AG09309 (cell line): ENCODE data around the gene DDX23.
"Not testable (repeated sequence)": the region's sequence is repeated elsewhere in the genome, so short reads cannot be mapped to it uniquely, and the experiment has no call there.

Experiments
- DNase-seq: peaks from one replicate; pipeline ENCODE4 v3.0.0-alpha.2; 2010; ENCODE audit warnings: low read depth
- H3K4me3 ChIP-seq: 2 replicates; pipeline ENCODE4 v1.5.1; 2011; ENCODE audit warnings: mild to moderate bottlenecking, low read depth, low read length, moderate library complexity; ENCODE audit not compliant: control insufficient read depth
- TF ChIP-seq, protein P1 (sequence below): IDR thresholded peaks from 2 replicates; pipeline ENCODE4 v1.5.1; 2011; ENCODE audit warnings: mild to moderate bottlenecking, low read depth, low read length, inconsistent platforms; ENCODE audit not compliant: insufficient read depth, control insufficient read depth; ENCODE audit errors: missing control alignments

The DDX23 gene

DNA sequence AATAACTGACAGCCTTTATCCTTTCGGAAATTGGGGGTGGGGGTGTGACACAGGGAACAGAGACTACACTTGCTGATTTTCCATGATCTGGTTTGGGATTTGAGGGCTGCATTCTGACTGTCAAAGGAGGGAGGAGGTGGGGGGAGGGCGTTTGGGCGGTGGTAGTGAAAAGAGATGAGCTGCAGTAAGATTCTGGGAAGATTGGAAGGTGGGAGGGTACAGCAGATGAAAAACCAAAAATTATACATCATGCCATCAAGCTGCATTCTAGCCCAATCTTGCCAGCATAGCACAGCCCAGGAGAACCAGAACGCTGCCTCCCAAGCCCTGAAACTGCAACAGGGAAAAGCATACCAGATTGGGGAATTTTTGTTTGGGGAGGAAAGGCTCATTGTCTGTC is 11.3 kb upstream of the DDX23 start:
- no peak overlapping the region for H3K4me3 ChIP-seq
- no peak for DNase-seq
- TF ChIP-seq, protein P1, sequence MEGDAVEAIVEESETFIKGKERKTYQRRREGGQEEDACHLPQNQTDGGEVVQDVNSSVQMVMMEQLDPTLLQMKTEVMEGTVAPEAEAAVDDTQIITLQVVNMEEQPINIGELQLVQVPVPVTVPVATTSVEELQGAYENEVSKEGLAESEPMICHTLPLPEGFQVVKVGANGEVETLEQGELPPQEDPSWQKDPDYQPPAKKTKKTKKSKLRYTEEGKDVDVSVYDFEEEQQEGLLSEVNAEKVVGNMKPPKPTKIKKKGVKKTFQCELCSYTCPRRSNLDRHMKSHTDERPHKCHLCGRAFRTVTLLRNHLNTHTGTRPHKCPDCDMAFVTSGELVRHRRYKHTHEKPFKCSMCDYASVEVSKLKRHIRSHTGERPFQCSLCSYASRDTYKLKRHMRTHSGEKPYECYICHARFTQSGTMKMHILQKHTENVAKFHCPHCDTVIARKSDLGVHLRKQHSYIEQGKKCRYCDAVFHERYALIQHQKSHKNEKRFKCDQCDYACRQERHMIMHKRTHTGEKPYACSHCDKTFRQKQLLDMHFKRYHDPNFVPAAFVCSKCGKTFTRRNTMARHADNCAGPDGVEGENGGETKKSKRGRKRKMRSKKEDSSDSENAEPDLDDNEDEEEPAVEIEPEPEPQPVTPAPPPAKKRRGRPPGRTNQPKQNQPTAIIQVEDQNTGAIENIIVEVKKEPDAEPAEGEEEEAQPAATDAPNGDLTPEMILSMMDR: no peak

DNA sequence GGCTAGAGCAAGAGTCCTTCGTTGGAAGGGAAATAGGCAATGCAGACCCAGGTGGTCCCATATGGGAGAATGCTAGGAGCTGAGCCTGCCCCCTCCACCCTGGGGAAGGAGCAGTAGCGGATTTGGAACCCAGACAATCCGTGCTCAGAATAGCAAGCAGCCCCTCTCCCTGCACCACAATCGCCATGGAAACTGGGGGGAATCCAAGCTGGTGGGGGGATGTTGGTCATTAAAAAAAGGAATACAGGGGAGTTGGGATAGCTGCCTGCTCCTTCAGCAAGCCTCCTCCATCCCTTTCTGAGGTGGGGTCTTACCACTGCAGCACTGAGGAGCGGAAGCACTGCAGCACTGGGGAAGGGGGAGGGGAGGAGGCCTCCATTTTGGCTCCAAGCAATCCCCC is 10.8 kb upstream of the DDX23 start:
- TF ChIP-seq, protein P1: no peak
- no peak overlapping the region for H3K4me3 ChIP-seq
- DNase-seq: no peak

DNA sequence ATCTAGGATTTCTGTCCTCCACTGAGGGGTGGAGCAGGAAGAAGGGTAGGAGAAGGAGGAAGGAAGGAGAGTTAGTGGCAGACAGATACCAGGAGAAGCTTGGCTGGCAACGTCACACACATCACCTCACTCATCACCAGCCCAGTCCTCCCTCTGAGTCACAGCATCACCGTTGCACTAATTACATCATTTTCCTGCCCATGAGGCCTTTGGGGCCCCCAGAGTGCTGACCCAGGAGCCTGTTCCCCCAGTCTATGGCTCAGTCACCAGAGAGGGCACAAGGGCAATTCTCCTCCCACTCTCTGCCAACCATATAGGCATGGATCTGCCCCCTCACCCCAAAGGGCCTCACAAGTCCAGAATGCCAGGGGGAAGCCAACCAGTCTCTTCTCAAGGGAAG is 9.1 kb upstream of the DDX23 start:
- no peak for DNase-seq
- TF ChIP-seq, protein P1: no peak

DNA sequence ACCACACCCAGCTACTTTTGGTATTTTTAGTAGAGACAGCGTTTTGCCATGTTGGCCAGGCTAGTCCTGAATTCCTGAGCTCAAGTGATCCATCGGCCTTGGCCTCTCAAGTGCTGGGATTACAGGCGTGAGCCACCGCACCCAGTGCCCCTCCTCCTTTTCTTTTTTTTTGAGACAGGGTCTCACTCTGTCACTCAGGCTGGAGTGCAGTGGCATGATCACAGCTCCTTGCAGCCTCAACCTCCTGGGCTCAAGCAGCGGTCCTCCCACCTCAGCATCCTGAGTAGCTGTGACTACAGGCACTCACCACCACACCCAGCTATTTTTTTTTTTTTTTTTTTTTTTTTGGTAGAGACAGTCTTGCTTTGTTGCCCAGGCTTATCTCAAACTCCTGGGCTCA is 8.3 kb upstream of the DDX23 start:
- not testable (repeated sequence) for DNase-seq

More for the DNA sequence above, 9.1 kb upstream of the DDX23 start:
- H3K4me3 ChIP-seq: no peak overlapping the region

DNA sequence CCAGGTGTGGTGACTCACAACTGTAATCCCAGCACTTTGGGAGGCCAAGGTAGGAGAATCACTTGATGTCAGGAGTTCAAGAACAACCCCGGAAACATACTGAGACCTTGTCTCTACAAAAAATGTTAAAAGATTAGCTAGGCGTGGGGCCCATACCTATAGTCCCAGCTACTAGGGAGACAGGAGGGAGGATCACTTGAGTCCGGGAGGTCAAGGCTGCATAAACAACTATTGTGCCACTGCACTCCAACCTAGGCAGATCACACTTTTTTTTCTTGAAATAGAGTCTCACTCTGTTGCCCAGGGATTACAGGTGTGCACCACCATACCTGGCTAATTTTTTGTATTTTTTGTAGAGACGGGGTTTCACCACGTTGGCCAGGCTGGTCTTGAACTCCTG is 7.6 kb upstream of the DDX23 start:
- H3K4me3 ChIP-seq: no peak overlapping the region
- no peak for DNase-seq
- TF ChIP-seq, protein P1: no peak

More for the DNA sequence above, 8.3 kb upstream of the DDX23 start:
- not testable (repeated sequence) for H3K4me3 ChIP-seq

DNA sequence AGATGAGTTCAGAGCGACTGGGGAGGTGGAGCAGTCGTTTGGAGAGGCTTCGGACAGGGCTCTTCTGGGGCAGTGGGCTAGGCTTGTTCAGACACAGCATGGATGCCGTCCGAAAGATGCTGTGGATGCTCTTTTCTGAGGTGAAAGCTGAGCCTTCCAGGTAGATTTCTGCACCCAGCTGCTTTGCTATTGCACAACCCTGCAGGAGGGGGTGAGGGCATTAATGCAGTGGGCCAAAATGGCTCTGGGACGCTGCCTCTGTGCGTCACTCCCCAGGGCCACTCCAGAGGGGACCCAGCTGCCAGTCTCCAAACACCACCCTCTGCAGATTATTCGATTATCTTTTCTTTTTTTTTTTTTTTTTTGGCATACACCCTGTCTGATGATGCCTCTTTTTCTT is 6.1 kb upstream of the DDX23 start:
- TF ChIP-seq, protein P1: no peak
- no peak overlapping the region for H3K4me3 ChIP-seq
- DNase-seq: no peak

DNA sequence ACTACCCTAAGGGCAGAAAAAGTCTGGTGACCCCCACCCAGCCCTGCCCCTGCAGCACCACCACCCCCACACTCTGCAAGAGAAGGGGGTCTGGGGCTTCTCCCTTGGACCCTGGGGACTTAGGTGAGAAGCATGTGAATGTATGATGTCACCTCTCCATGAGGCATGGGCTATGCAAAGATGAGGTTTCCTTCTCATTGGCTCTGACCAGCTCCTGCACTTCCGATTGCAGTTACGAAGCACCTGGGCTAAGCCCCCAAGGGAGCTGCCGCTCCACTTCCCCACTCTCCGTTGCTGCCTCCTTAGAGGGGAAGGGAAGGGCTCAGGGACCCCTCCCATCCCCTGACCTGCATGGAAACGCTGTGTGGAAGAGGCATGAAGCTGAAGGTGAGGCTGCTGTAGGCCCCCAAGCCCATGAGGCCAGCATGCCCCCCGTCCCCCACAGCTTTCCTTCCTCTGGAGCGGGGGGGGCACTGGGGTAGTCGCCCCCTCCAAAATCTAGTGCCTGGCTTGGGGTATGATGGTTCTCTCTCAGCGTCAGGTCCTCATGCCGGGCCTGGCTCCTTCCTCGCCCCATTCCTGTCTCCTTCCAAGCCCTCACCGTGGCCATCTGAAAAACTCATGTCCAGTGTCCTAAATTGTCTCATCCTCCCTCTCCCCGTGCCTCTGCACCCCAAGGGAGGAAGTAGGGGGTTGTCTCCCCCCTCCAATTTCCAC is 5.5 kb upstream of the DDX23 start:
- no peak overlapping the region for H3K4me3 ChIP-seq
- TF ChIP-seq, protein P1: no peak
- DNase-seq: no peak
